A673 (cell line): ENCODE measurements around the gene C4orf50. TPM values are rescaled to one million over a fixed set of nuclear protein-coding genes. Genes with fewer than 3 reads are reported as not detected.

Source experiments
- BruUV-seq: library from RNA; stranded (reverse); fragments of 400-500 nt; replicated peaks from 2 replicates; lab custom pipeline; 2021; lab: Mats Ljungman, UMichigan
- CTCF ChIA-PET: fragments of 300-600 bp; sonication (Branson Sonifier 250); formaldehyde crosslinking; loops from one replicate; lab custom pipeline; 2022; ENCODE audit warnings: antibody characterized with exemption; lab: Charles Lee
- POLR2A ChIA-PET: fragments of 300-600 bp; sonication (Branson Sonifier 250); formaldehyde crosslinking; loops from one replicate; lab custom pipeline; 2022; ENCODE audit warnings: antibody characterized with exemption; ENCODE audit not compliant: low non-redundant PET; lab: Charles Lee
- DNase-seq: peaks from one replicate; pipeline ENCODE4 v3.0.0-alpha.2; 2015; ENCODE audit warnings: low spot score
- H3K27ac ChIP-seq: fragments of 200-600 bp; sonication (generic); 2 replicates; pipeline ENCODE4 v1.5.1; 2016; ENCODE audit warnings: mixed run types, low read depth, mild to moderate bottlenecking, mixed read lengths, antibody characterized with exemption, low read length; ENCODE audit not compliant: poor library complexity, severe bottlenecking
- H3K27me3 ChIP-seq: fragments of 200-600 bp; sonication (generic); replicated peaks from 2 replicates; pipeline ENCODE4 v1.6.1; 2017; ENCODE audit warnings: mixed run types, low read depth, mild to moderate bottlenecking, mixed read lengths, antibody characterized with exemption, low read length; ENCODE audit not compliant: insufficient read depth, poor library complexity
- H3K36me3 ChIP-seq: fragments of 200-600 bp; sonication (generic); 2 replicates; pipeline ENCODE4 v1.6.1; 2016; ENCODE audit warnings: mixed run types, mild to moderate bottlenecking, mixed read lengths, antibody characterized with exemption, low read length; ENCODE audit not compliant: insufficient read depth, poor library complexity, severe bottlenecking
- H3K4me1 ChIP-seq: fragments of 200-600 bp; sonication (generic); 2 replicates; pipeline ENCODE4 v1.6.1; 2017; ENCODE audit warnings: mixed run types, mild to moderate bottlenecking, mixed read lengths, antibody characterized with exemption, low read length; ENCODE audit not compliant: insufficient read depth, poor library complexity, severe bottlenecking
- H3K4me3 ChIP-seq: fragments of 200-600 bp; sonication (generic); 2 replicates; pipeline ENCODE4 v1.5.1; 2016; ENCODE audit warnings: low read depth, mixed run types, mild to moderate bottlenecking, mixed read lengths, low read length; ENCODE audit not compliant: poor library complexity, severe bottlenecking
- H3K9me3 ChIP-seq: fragments of 200-600 bp; sonication (generic); 2 replicates; pipeline ENCODE4 v1.6.1; 2016; ENCODE audit warnings: mixed run types, low read depth, mild to moderate bottlenecking, mixed read lengths, antibody characterized with exemption, low read length; ENCODE audit not compliant: poor library complexity, severe bottlenecking
- CTCF ChIP-seq: fragments of 300-800, 200-600 bp; sonication (generic); conservative IDR thresholded peaks from 2 replicates; pipeline ENCODE4 v1.5.1; 2017; ENCODE audit warnings: low read depth, mild to moderate bottlenecking, antibody characterized with exemption, low read length, moderate library complexity, mixed read lengths
- EZH2 ChIP-seq: fragments of 200-600 bp; sonication (generic); IDR thresholded peaks from 2 replicates; pipeline ENCODE4 v1.6.1; 2017; ENCODE audit warnings: borderline replicate concordance, low read depth, mild to moderate bottlenecking, mixed read lengths, antibody characterized with exemption, low read length; ENCODE audit not compliant: poor library complexity, severe bottlenecking
- intact Hi-C: fragments of 100-400 bp; cut with micrococcal nuclease; formaldehyde crosslinking; loops from one replicate; pipeline ENCODE4 v1.10.0; 2022; ENCODE audit not compliant: unreplicated experiment
- total RNA-seq: library from RNA; stranded (reverse); gene quantifications from 2 replicates; pipeline ENCODE4 v1.2.3, GENCODE V29; 2021

C4orf50 gene
- total RNA-seq, 1 experiment from 2014 or later: not detected

GRCh38 chr4:5916229-5916628 is 102.0 kb downstream of the C4orf50 start:
- H3K9me3 ChIP-seq: no peaks in the 10 kb centered on the region
- H3K27me3 ChIP-seq: no peaks in the 10 kb centered on the region
- no peaks in the 10 kb centered on the region for H3K4me1 ChIP-seq
- CTCF ChIA-PET: no interaction called here
- H3K36me3 ChIP-seq: no peaks in the 10 kb centered on the region
- BruUV-seq: no TSS peak
- intact Hi-C loops: no loop called here
- POLR2A ChIA-PET: no interaction called here
- no peak overlapping the region for H3K4me3 ChIP-seq
- H3K27ac ChIP-seq: no peak overlapping the region
- TF ChIP-seq EZH2 (no peak), CTCF (no peak)
- DNase-seq: no peak

- Histone ChIP-seq H3K27me3 (no peaks in the 10 kb centered on the region), H3K27ac (no peak overlapping the region), H3K9me3 (no peaks in the 10 kb centered on the region), H3K4me1 (no peaks in the 10 kb centered on the region), H3K4me3 (no peak overlapping the region), H3K36me3 (no peaks in the 10 kb centered on the region)
- ChIA-PET CTCF (no interaction called here), POLR2A (no interaction called here)
- no peak for DNase-seq
- intact Hi-C loops: no loop called here
- no TSS peak for BruUV-seq
- no peak for TF ChIP-seq EZH2
- no peak for TF ChIP-seq CTCF
These were observed 104.8 kb downstream of the C4orf50 start for GRCh38 chr4:5913454-5913853.

GRCh38 chr4:5912614-5913019 is 105.6 kb downstream of the C4orf50 start:
- no peak overlapping the region for H3K27ac ChIP-seq
- DNase-seq: no peak
- H3K27me3 ChIP-seq: no peaks in the 10 kb centered on the region
- no peak overlapping the region for H3K4me3 ChIP-seq
- no peak for TF ChIP-seq EZH2
- TF ChIP-seq CTCF: no peak
- ChIA-PET POLR2A (no interaction called here), CTCF (no interaction called here)
- BruUV-seq: no TSS peak
- intact Hi-C loops: no loop called here
- no peaks in the 10 kb centered on the region for H3K4me1 ChIP-seq
- no peaks in the 10 kb centered on the region for H3K9me3 ChIP-seq
- H3K36me3 ChIP-seq: no peaks in the 10 kb centered on the region
